ENCODE data around the gene SH3D21. TPM values are rescaled to one million over a fixed set of nuclear protein-coding genes. Genes with fewer than 3 reads are reported as not detected.

Gene SH3D21
- polyA plus RNA-seq, 5 donors = 12.3 to 20.9 (median 18.4) TPM

GRCh38 chr1:36303244-36303643, 2.9 kb upstream of the SH3D21 start:
- no peak for DNase-seq

GRCh38 chr1:36303650-36304360, 2.4 kb upstream of the SH3D21 start:
- DNase-seq = no peak

DNA sequence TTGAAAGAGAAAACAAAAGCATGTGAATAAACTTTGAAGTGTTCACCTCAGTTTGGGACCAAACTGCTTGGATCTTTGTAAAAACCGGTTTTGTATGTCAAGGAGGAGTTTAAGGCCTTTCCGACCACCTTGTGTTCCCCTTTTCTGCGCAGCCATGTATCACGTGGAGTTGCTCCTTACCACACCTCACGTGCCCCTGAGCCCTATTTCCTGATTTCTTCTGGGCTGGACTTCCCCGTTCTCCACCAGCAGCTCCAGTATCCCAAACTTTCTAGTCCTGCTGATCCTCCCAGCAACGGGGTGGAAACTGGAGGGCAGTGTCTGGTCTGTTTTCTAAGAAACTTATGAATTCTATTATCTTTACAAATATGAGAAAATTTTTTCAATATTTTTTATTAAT, 1.6 kb upstream of the SH3D21 start:
- DNase-seq = no peak

- no peak for DNase-seq
Measured at GRCh38 chr1:36304970-36305914, 926 bp upstream of the SH3D21 start.

GRCh38 chr1:36305915-36306209, 306 bp upstream of the SH3D21 start:
- no peak for DNase-seq

DNA sequence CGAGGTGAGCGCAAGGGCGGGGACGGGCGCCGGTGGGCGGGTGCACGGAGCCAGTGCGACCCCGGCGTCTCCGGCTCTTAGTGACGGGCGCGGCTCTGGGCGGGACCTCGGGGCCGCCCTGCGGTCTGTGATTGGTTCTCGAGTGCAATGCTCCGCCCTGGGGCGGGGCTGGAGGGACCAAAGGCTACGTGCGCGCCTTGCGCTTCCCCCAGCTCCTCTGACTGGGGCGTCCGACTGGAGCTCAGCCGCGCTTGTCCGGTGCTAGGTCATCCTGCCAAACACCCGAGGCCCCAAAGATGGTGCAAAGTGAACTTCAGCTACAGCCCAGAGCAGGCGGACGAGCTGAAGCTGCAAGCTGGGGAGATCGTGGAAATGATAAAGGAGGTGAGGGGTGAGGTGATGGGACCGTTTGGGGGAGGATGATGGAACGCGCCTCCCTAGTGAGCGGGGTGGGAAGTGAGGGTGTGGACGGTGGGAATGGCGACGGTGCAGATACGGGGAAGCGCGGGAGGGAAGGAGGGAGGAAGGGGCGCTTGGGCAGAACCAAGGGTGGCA, 811 bp downstream of the SH3D21 start:
- DNase-seq = peak; percentile 93

- no peak for DNase-seq
Measured at GRCh38 chr1:36307601-36308330, 1.6 kb downstream of the SH3D21 start.

DNA sequence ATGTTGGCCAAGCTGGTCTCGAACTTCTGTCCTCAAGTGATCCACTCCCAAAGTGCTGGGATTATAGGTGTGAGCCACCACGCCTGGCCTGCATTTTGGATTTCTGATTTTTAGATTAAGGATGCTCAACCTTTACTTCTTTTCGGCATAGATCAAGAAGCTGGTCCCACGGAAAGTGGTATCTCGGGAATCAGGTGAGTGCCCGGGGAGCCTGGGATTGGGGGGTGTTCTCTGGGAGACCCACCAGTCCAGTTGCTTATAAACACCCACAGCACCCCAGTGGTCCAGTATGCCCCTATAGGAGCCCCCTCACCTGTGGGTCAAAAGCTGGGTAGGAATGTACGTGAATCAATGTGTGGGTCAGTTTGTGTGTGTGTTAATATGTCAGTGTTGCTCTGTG, 3.2 kb downstream of the SH3D21 start:
- DNase-seq = no peak

- DNase-seq = no peak
Measured at GRCh38 chr1:36320291-36320761, 14.2 kb downstream of the SH3D21 start.

GRCh38 chr1:36320767-36321118, 14.6 kb downstream of the SH3D21 start:
- no peak for DNase-seq

- peak; percentile 91 for DNase-seq
Measured at GRCh38 chr1:36321119-36321951, 15.2 kb downstream of the SH3D21 start.

- no peak for DNase-seq
Measured at GRCh38 chr1:36322041-36322785, 16.0 kb downstream of the SH3D21 start.

DNA sequence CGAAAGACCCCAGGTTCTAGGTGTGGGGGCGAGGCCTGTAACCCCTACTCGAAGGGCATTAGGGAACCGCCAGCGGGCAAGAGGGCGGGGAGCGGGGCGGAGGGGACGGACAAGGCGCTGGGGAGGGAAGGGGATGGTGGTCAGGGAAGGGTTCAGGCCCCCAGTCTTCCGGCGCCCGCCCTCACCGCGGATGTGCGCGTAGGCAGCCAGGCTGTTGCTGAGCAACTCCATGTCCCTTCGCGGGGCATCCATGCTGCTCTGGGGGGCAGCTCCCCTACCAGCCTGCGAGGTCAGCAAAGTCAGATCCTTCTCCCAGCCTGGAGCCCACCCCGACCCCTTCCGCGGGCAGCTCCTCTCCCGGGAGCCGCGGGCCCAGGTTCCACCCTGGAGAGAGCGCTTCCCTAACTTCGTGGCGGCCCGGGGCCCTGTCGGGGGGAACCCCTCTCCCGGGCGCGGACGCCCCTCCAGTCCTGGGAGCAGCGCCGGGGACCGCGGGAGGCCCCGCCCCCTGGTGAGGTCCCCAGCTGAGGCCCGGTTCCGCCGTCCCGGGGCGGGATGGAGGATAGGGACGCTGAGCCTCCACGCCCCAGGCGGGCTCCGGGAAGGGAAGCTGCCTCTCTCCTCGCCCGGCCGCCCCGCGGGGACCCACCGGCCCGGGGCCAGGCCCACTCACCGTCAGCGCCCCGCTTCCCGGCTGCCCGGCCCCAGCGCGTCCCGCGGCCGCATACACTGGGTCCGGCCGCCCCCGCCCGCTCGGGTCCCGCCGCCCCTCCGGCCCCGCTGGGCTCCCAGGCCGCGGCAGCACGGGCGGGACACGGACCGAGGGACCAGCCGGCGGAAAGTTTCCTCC, 16.8 kb downstream of the SH3D21 start:
- peak in 1 of 2 donors; percentile 56 for DNase-seq

DNA sequence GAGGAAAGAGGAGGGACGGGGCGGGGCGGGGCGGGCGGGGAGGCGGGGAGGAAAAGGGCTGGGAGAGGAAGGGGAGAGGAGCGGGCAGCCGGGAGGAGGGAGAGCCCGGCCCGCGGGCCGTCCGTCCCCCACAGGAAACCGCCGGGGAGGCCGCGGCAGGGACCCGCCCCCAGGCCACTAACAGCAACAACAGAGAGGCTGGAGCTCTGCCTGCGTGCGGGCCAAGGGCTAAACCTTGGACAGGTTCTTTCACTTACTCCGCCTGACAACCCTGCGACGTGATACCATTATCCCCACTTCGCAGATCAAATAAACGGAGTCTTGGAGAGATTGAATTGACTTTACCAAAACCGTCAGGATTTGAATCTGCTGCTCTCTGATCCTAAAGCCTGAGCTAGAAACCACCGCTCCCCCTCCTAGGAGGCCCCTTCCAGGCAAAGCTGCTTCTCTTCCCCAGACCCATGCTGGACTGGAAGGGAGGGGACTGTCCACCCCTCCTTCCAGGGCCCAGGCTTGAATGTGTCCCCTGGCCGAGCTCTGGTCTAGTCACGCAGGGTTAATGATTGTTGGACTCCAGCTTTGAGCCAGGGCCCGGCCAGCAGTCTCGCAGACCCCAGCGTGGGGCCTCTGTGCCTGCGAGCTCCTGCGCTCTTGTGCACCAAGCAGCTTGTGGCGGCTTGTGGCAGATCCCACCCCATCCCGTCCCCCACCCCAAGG, 17.6 kb downstream of the SH3D21 start, which contains the start of gene EVA1B:
TSS of gene EVA1B (minus strand) at position 10 of the 717 bp plus-strand sequence. CDS start 608 bp downstream, outside the sequence.
- peak; percentile 85 to 86 for DNase-seq

DNA sequence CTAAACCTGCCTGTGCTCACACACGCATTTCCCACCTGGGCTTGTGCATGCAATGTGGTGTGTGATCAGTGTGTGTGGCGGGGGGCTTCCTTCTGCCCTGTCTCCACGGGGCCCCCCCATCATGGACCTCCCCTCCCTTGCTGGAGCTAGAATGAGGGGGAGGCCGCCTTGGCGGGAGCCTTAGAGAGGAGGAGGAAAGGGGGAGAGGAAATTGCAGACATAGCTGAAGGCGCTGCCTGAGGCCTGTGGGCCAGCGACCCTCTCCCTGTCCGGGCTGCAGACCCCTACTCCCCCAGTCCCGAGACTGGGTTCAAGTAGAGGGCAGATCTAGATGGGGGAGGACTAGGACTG, 18.2 kb downstream of the SH3D21 start:
- DNase-seq = no peak

- no peak for DNase-seq
Measured at GRCh38 chr1:36326499-36326898, 20.3 kb downstream of the SH3D21 start.

DNA sequence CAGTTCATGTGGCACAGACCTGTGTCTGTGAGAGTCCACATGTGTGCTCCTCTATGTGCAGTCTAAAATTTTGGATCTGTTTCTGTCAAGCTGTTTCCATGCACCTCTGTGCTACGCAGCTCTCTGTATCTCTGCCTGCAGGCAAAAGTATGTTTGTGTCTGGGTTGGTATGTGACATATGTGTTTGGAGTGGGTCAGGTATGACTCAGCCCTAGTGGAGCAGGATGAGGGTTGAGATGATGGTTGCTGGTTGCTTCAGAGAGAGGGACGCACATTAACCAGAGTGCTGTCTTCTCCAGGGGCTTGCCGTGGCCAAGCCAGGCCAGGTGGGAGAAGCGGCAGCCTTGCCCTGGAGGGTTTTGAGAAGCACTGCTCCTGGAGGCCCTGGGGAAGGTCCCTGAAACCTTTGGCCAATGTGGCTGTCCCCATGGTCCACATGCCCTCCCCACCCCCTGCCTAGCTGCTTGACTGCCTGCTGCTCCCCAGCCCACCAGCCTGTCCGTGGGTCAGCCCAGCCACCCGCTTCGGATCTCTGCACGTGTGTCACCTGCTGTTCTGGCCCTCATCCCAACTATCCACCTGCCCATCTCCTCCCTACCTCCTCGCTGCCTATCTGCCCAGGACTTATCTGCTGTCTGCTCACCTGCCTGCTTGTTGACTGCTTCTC, 21.4 kb downstream of the SH3D21 start:
- DNase-seq = no peak

DNA sequence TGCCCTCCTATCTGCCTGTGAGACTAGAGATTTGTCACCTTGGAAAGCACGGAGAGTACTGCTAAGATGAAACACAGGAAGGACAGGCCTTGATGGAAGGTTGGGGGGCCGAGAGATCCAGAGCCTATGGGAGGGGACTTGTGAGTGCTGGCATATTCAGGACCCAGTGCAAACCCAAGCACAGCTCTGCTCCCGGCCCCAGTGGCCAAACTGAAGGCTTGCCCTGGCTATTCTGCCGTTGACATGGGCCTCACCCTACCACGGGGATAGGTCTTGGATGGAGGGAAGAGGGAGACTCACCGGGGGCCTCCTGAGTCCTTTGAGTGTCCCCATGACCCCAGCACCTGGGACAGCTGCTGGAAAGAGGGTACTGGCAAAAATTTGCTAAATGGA, 21.9 kb downstream of the SH3D21 start:
- no peak for DNase-seq

Data from right lung (tissue), 5 donors.